Activated T-helper 1 cell treated with Interleukin-2 at 50 U/mL for 16 hours (primary cell): Measurements from ENCODE around the gene NR6A1.

Experiments
- DNase-seq: peaks from one replicate; pipeline ENCODE4 v3.0.0-alpha.2; 2020; ENCODE audit warnings: low read depth

Gene NR6A1

GRCh38 chr9:124526174-124526573, 244.9 kb downstream of the NR6A1 start:
- no peak for DNase-seq

DNA sequence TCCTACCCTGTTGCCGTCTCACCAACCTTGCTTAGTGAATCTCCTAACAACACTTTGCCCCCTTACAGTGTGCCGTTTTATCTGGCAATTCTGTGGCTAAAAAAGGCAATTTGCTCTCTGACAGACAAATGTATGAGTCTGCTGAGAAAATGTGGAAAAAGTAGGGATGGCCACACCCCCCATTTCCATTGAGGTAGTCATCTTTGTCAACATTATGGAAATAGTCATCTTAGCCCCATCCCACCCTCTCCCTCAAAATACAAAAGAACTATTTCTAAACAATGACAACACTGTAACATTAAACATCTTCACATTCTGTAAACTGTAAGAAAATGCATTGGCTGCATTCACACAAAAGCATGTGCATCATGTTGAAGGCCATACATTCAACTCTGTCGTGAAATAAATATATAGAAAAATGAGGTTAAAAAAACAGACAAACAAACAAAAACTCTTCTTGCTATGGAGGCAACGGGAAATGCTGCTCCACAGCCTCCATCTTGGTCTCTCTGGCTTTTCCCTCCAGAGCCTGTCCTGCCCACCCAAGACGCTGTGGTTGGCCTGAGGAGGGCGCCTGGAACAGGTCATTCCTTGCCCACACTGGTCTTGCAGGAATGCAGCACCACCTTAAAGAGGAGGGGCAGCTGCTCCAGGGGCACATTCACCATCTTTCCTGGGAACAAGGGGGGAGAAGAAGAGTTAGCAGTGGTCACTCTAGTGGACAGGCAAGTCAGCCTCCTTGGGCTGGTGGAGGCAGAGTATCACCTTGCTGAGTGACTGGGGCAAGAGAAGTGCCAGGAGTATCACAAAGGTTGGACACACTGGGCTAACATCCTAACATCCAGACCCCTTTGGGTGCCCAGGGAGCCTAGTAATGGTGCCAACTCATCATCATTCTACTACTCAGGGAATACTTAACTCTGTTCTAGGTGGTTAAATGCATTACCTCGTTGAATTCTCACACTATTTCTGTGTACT, 248.7 kb downstream of the NR6A1 start:
- DNase-seq: no peak

DNA sequence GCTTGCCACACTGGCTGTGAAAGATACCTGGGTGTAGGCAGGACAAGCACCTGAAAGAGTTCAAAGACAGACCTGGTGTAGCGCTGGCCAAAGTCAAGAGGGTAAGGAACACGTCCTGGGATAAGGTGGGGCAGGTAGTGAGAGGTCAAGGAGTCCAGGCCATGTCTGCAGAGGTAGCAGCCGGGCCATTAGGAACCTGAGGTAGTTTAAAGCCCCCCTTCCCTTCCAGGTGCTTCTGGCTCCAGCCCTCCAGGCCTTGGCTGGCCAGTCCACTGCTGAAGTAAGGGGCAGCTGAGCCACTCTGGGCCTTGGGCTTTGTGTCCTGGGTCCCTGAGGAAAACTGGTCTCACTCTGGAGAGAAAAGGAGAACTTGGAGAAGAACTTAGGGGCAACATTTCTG, 250.0 kb downstream of the NR6A1 start:
- DNase-seq: no peak

DNA sequence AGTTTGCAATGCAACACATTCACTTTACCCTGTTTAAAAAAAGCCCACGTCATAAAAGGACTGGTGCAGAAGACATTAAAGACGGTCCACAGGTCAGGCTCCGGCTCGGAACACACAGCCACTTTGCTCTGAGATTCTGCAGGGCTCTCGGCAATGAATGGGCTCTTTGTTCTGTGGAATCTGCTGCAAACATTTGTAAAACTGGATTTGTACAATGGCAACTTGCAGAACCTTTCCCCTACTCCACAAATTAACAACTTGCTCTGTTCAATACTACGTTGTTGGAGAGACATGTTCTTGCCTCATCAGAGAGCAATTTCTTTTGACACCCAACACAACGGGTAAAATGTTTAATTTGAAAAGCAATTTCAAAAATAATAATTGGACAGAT, 250.9 kb downstream of the NR6A1 start:
- DNase-seq: no peak

- no peak for DNase-seq
Observed at GRCh38 chr9:124518116-124518515, 253.0 kb downstream of the NR6A1 start.

DNA sequence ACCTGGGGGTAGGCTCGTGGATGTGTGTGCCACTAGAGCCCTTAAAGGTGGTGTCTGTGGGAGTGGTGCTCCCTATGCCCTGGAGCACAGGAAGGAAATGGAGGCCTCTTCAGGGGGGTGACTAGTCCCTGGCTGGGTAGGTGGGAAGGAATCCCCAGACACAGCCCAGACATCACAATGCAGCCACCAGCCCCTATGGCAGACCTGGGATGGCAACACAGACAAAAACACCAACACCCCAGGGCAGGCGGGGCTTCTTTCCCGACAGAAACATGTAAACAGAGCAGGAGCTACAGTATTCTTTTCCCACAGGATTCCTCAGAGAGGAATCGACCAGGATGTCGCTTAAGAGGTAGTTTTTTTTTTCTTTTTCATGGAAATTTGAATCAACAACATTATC, 253.5 kb downstream of the NR6A1 start:
- no peak for DNase-seq

GRCh38 chr9:124514874-124515273, 256.2 kb downstream of the NR6A1 start:
- no peak for DNase-seq

GRCh38 chr9:124514125-124514524, 257.0 kb downstream of the NR6A1 start:
- no peak for DNase-seq

DNA sequence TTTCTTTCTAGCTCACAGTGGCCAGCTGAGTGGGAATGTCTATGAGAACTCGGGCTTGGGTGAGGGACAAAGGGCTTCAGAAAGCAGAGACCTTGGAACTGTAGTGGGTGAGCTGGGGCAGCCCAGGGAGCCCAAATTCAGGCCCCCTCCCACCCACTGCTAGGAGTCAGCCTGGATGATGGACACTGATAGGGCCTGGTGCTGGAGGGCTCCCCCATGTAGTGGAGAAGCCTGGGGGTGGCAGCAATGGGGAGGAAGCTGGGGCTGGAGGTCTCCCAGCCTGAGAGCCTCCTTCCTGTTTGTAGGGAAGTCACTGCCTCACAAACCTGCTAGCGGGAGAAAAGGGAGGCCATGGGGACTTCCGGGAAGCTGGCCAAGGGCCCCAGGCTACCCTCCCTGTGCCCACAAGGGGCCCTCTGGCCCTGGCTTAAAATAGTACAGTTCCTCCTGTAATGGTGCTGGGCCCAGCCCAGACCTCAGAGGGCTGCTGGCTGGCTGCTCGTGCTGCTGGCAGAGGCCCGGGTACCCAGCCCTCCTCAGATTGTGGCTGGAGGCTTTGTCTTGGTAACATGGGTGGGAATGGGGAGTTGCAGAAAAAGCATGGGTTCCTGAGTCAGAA, 257.6 kb downstream of the NR6A1 start:
- DNase-seq: no peak

DNA sequence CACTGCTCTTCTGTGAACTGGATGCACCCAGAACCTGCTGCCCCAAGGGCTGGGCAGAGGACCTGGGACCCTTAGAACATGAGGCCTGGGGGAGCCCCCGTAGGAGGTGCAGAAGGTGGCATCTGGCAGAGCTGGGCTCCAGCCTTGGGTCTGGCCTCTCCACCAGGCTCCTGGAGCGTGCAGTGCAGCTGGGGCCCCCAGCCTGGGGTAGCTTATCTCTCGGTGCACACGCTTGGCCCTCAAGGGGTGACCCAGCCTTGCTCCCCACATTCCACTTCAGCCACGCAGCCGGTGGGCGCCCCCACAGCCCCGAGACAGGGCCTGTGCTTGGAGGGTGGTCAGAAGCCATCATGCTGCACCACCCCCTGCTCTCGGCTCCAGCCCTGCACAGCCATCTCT, 258.3 kb downstream of the NR6A1 start:
- DNase-seq: no peak

DNA sequence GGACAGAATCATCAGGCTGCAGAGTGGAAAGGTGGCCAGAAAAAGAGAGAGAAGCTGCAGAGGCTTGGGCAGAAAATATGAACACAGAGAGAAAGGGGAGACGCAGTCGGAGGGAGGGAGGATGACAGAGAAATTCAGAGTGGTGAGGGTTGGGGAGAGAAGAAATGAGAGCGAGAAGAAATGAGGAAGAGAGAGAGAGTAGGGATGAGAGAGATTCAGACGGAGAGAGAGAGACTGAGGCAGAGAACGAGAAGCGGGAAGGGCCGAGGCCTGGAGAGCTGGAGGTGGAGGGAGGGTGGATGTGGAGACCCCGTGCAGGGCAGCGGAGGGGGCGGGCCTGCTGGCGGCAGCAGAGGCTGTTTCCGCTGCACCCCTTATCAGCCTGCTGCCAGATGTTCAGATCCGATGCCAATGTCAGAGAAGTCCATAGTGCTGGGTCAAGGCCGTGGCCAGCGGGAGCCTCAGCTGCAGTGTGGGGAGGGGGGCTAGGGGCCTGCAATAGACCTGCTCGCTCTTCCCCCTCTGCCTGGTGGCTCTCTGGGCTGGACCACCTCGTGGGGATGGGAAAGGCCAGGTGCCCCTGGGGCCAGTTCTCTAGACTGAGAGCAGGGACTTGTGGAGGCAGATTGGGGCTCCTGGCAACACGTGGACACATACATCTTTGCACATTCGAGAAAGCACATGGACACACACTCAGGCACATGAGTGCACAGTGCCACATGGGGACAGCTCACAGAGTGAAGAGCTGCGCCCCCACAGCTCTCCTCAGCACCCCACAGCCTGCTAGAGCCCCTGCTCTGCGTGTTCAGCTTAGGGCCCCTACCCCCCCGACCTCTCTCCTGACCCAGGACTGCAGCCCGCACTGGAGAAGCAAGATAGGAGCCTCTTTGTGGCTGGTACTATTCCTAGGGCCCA, 259.0 kb downstream of the NR6A1 start:
- no peak for DNase-seq

GRCh38 chr9:124511426-124511840, 259.7 kb downstream of the NR6A1 start:
- no peak for DNase-seq

GRCh38 chr9:124510650-124511425, 260.3 kb downstream of the NR6A1 start:
- DNase-seq: no peak

- DNase-seq: no peak
Observed at GRCh38 chr9:124507880-124508423, 263.2 kb downstream of the NR6A1 start.

DNA sequence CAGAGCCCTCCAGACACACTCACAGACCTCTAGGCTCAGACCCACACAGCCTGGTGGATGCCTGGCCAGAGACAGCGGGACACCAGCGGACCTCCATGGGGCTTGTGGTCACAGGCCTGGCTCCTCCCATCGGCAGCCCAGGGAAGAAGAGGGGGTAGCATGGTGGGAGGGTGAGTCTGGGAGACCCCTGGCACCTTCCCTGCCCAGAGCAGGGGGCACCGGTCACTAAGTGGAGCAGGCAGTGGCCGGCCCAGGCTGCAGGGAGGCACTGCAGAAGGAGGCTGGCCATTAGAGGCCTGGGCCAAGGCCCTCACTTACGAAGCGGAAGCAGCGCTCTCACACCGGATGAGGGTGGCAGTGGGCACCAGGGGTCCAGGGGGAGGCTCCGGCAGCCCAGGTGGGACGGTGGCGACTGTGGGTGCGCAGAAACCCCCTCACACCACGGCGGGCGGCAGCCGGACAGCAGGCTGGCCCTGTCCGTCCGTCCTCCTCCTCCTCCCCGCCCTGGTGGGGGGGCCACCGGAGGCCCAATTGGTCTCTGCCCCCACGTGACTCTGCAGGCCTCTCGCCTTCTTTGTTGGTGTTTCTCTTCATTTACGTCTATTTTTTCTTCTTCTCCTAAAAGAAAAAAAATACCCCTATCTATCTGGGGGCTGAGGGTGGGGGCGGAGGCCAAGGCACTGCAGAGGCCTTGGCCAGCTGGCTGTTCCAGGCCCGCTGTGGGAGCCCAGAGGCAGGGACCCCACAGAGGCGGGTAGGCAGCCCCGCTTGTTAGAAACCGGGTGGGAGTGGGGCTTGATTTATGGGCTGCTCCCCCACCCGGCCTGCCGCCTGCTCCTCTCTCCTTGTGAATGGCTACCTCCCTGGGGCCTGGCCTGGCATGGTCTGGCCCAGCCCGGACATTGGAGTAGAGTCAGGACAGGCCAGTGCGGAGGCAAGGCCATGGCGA, 263.9 kb downstream of the NR6A1 start, which contains the start of gene NR5A1:
Gene NR5A1 (minus strand): TSS at position 469 of the 949 bp plus-strand sequence. CDS start 4,004 bp downstream, outside the sequence.
- DNase-seq: no peak

DNA sequence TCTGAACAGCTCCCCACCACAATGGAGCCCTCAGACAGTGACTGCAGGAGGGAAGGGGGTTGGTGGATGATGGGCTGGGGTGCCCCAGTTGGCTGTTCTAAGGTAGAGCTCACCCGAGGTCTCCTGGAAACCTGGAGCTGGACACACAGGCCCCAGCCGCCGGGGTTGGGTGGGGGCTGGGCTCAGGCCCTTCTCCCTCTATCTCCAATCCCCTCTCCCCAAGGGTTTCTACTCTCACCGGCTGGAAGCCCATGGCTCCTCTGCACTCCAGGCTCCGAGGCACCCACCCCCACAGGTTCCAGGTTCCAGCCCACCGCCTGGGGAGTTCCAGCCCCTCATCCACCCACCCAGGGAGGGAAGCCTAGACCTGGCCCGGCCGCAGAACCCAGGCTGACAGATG, 264.7 kb downstream of the NR6A1 start:
- no peak for DNase-seq

DNA sequence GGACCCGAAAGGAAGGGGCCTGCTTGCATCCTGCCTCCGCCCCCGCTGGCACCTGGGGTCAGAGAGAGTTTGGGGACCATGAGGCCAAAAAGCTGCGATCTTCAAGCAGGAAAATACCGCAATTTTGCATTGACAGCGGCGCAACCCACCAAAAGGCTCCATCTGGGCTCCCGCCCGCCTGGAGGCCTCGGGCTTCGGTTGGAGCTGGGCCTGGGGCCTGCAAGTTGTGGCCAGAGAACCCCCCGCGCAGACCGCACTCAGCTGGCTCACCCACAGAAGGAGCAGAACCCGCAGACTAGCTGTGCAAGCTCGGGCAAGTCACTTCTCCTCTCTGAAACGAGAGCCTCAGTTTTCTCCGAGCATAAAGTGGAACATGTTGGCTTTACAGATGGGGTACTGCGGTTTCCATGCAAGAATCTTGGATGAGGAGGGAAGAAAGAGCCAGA, 265.2 kb downstream of the NR6A1 start:
- no peak for DNase-seq

DNA sequence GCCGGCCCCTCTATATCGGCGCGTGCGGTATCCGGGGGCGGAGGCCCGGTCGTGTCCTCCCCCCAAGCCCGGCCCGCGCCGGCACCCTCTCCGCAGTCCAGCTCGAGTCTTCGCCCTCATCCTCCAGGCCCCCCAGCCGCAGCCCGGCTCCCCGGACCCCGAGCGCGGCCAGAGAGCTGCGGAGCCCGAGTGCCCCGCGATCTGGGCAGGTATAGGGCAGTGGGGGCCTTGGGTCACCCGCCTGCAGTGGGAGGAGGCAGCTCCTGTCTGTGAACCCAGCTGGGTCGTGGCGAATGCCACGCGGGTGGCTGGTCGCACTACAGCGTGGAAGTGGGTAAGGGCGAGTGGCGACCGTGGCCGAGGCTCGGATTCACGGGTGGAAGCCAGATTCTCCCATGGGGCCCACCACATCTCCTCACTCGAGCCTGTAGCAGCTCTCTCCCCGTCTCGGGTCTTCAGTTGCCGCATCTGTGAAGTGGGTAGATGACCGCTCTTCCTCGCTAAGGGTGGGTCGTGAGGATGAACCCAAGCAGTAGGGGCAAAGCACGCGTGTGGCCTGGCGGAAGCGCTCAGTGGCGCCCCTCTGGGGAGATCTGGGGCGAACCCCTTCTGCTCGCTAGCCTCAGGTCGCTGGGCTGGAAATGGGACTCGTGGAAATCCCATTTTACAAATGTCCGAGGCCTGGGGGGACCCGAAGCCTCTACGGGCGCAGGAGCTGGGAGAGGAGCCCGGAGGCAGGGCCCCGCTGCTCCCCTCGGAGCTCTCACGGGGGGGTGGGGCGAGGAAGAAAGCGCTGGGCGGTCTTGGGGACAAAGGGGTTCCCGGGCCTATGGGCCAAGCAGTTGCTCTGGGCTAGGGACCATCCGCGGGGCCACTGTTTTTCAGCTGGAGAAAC, 265.9 kb downstream of the NR6A1 start:
- DNase-seq: no peak

DNA sequence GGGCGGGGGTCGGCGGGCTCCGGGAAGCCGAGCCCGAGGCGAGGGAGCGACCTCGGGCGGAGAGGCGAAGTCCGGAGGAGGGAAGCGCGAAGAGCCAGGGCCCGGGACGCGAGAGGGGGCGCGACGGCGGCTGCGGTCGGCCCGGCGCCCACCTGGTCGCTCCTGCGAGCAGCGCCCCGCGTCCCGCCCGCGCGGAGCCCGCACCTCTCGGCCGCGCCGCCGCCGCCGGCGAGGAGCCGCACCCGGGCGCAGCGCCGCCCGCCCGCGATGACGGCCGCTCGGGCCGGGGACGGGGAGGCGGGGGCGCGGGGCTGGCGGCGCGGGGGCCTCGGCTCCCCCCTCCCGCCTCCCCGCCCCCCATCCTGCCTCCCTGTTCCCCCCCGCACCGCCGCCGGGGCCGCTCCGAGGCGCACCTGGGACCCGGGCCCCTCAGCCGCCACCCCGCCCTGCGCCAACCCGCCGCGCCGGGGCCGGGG, 266.5 kb downstream of the NR6A1 start:
- no peak for DNase-seq
